GM23248 (cell line): Measurements from ENCODE around the gene TTF1. TPM values are rescaled to one million over a fixed set of nuclear protein-coding genes. Genes with fewer than 3 reads are reported as not detected.
A peak's percentile ranks its signal among the peaks of the same experiment; 100 is the strongest.

Experiments
- DNase-seq: peaks from one replicate; pipeline ENCODE4 v3.0.0-alpha.2; 2015
- H2AFZ ChIP-seq: fragments of 200-600 bp; sonication (generic); 2 replicates; pipeline ENCODE4 v1.6.1; 2016; ENCODE audit warnings: antibody characterized with exemption
- H3F3A ChIP-seq: fragments of 200-600 bp; sonication (generic); 2 replicates; pipeline ENCODE4 v1.6.1; 2016; ENCODE audit warnings: mild to moderate bottlenecking, antibody characterized with exemption, mixed run types; ENCODE audit not compliant: insufficient read depth
- H3K27ac ChIP-seq: fragments of 200-600 bp; sonication (generic); 2 replicates; pipeline ENCODE4 v1.5.1; 2016; ENCODE audit warnings: mild to moderate bottlenecking
- H3K27me3 ChIP-seq: fragments of 200-600 bp; sonication (generic); replicated peaks from 2 replicates; pipeline ENCODE4 v1.6.1; 2016; ENCODE audit warnings: mild to moderate bottlenecking; ENCODE audit not compliant: insufficient read depth
- H3K36me3 ChIP-seq: fragments of 200-600 bp; sonication (generic); 2 replicates; pipeline ENCODE4 v1.6.1; 2016; ENCODE audit warnings: low read depth, mild to moderate bottlenecking
- H3K4me1 ChIP-seq: fragments of 200-600 bp; sonication (generic); 2 replicates; pipeline ENCODE4 v1.6.1; 2016; ENCODE audit warnings: mild to moderate bottlenecking; ENCODE audit not compliant: insufficient read depth
- H3K4me2 ChIP-seq: fragments of 200-600 bp; sonication (generic); one replicate; pipeline ENCODE4 v1.6.1; 2016; ENCODE audit warnings: mild to moderate bottlenecking; ENCODE audit not compliant: unreplicated experiment
- H3K4me3 ChIP-seq: fragments of 200-600 bp; sonication (generic); 2 replicates; pipeline ENCODE4 v1.5.1; 2016; ENCODE audit warnings: mild to moderate bottlenecking
- H3K79me2 ChIP-seq: fragments of 200-600 bp; sonication (generic); 2 replicates; pipeline ENCODE4 v1.6.1; 2016; ENCODE audit warnings: mild to moderate bottlenecking; ENCODE audit not compliant: insufficient read depth
- H3K9ac ChIP-seq: fragments of 200-600 bp; sonication (generic); 2 replicates; pipeline ENCODE4 v1.6.1; 2016; ENCODE audit warnings: mild to moderate bottlenecking
- H3K9me2 ChIP-seq: fragments of 200-600 bp; sonication (generic); 2 replicates; pipeline ENCODE4 v1.6.1; 2016; ENCODE audit warnings: mixed run types, mild to moderate bottlenecking, moderate library complexity; ENCODE audit not compliant: insufficient read depth
- H3K9me3 ChIP-seq: fragments of 200-600 bp; sonication (generic); one replicate; pipeline ENCODE4 v1.6.1; 2017; ENCODE audit warnings: low read depth
- H4K20me1 ChIP-seq: fragments of 200-600 bp; sonication (generic); 2 replicates; pipeline ENCODE4 v1.6.0; 2016; ENCODE audit not compliant: insufficient read depth
- EZH2 ChIP-seq: fragments of 200-600 bp; sonication (generic); IDR thresholded peaks from 2 replicates; pipeline ENCODE4 v1.6.1; 2018; ENCODE audit warnings: antibody characterized with exemption, mild to moderate bottlenecking; ENCODE audit not compliant: insufficient read depth, poor library complexity, severe bottlenecking
- EZH2phosphoT487 ChIP-seq: fragments of 200-600 bp; sonication (generic); IDR thresholded peaks from 2 replicates; pipeline ENCODE4 v1.6.1; 2018; ENCODE audit warnings: antibody characterized with exemption, moderate library complexity, mild to moderate bottlenecking, low read depth; ENCODE audit not compliant: insufficient read depth
- WGBS, 2 experiments: methylation state at CpG; one replicate each; pipeline ENCODE4 v1.1.6; 2015 to 2017; ENCODE audit warnings: low lambda C conversion rate in 2 of 2, low coverage in 1 of 2; ENCODE audit errors: missing lambda C conversion rate in 2 of 2; 5-methylcytosine and 5-hydroxymethylcytosine counted together
- in situ Hi-C: fragments of 300-500 bp; cut with MboI; formaldehyde crosslinking; loops from 2 replicates; pipeline ENCODE4 v1.15.0; 2020
- polyA plus RNA-seq: library from polyadenylated mRNA; unstranded; fragments of >200 nt; fragmentation: Nextera tagmentation; extraction: Ambion mirVana; gene quantifications from 2 replicates; pipeline ENCODE4 v1.2.1, GENCODE V29; 2016
- total RNA-seq: library from RNA; depleted of rRNA; stranded (reverse); fragments of >200 nt; shearing (Covaris generic); gene quantifications from 2 replicates; pipeline ENCODE4 v1.2.3, GENCODE V29; 2014

The TTF1 gene
- total and polyA plus RNA-seq, 2 experiments from 2014 or later, result 5.3 to 6.7 TPM

DNA sequence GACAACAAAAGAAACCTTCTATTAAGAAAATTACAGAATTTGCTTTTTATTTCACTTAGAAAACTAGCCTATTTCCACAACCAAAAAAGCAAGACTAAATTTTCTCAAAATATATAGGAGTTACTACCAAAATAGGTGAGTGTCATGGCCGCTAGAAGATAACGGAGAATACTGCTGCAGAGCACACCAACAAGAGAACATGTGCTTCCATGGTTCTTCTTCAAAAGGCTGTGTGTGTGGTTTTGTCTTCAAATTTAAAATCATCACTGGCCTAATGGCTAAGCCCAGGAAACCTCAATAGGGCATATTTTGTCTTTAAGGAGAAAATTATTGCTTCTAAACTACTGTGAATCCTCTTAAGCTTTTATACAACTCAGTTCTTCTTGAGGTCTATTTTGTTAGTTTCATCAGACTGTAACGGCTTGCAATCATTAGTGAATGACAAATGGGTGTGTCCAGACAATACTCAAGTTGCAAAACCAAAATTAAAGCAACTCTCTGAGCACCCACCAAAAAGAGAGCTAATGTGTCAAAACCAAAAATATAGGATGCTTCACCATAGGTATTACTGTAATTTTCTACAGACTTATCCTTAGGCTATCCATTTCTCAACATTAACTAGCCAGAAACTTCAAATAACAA lies 55.1 kb downstream of the TTF1 start:
- Histone ChIP-seq H3K4me2 (peak overlapping the region; percentile 86), H3K9me3 (no peaks in the 10 kb centered on the region), H3K27me3 (no peaks in the 10 kb centered on the region), H3K4me1 (peaks cover 41% of the 10 kb centered on the region), H4K20me1 (peaks cover 5% of the 10 kb centered on the region; the same call in 1 of the 2 replicates), H3K27ac (peak overlapping the region; percentile 56), H3K9ac (peak overlapping the region; percentile 56), H3F3A (peaks cover 13% of the 10 kb centered on the region; the same call in 1 of the 2 replicates), H3K9me2 (no peaks in the 10 kb centered on the region), H3K36me3 (peaks cover 47% of the 10 kb centered on the region), H2AFZ (no peak overlapping the region), H3K4me3 (peak overlapping the region; percentile 66), H3K79me2 (peaks cover 81% of the 10 kb centered on the region)
- peak; percentile 34 for DNase-seq
- WGBS, 2 experiments, result 23 to 26% methylated on average over 3 of the region's 3 CpGs
- no peak for TF ChIP-seq EZH2
- no peak for TF ChIP-seq EZH2phosphoT487
- in situ Hi-C loops, result no loop called here

DNA sequence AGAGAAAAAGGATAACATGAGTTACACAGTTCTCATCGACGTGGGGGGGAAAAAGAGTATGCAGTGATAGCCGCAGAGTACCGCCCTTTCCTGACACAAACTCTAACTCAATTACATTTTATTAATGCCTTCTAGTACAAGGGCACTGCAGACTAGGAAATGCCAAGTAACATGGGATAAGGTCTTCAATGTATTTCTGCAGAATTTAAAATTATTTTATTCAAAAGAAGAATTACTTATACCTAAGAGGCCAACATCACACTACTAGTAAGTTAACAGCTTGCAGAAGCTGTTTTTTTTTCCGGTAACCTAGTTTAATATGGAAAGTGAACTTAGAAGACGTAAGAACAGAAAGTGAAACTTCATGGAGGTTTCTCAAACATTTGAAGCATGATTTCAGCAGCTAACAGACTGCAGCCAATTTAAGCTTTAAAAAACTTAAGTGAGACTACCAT lies 55.8 kb downstream of the TTF1 start:
- Histone ChIP-seq H3K9me3 (no peaks in the 10 kb centered on the region), H3K36me3 (peaks cover 53% of the 10 kb centered on the region), H3K27ac (peak overlapping the region; percentile 56), H3K79me2 (peaks cover 87% of the 10 kb centered on the region), H3K9ac (peak overlapping the region; percentile 56), H3K9me2 (no peaks in the 10 kb centered on the region), H2AFZ (no peak overlapping the region), H3K27me3 (no peaks in the 10 kb centered on the region), H4K20me1 (peaks cover 5% of the 10 kb centered on the region; the same call in 1 of the 2 replicates), H3K4me3 (peak overlapping the region; percentile 66), H3F3A (peaks cover 13% of the 10 kb centered on the region; the same call in 1 of the 2 replicates), H3K4me1 (peaks cover 41% of the 10 kb centered on the region), H3K4me2 (peak overlapping the region; percentile 86)
- peak; percentile 46 for DNase-seq
- TF ChIP-seq EZH2phosphoT487 (no peak), EZH2 (no peak)
- WGBS, 2 experiments, result 37 to 52% methylated on average over 6 of the region's 6 CpGs
- in situ Hi-C loops, result no loop called here

DNA sequence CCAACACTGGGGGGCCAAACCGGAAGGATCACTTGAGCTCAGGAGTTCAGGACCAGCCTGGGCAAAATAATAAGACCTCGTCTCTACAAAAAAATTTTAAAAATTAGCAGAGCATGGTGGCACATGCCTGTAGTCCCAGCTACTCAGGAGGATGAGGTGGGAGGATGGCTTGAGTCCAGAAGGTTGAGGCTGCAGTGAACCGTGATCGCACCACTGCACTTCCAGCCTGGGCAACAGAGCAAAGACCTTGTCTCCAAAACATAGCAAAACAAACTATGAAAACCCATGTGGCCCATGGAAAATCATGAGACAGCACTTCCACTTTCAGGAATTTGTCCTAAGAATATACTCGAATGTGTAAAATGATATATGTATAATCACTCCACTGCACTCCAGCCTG lies 58.0 kb downstream of the TTF1 start:
- Histone ChIP-seq H3K27ac (no peak overlapping the region), H3F3A (peaks cover 13% of the 10 kb centered on the region; the same call in 1 of the 2 replicates), H3K27me3 (no peaks in the 10 kb centered on the region), H4K20me1 (peaks cover 5% of the 10 kb centered on the region; the same call in 1 of the 2 replicates), H3K9me3 (no peaks in the 10 kb centered on the region), H3K4me3 (no peak overlapping the region), H2AFZ (no peak overlapping the region), H3K4me1 (peaks cover 38% of the 10 kb centered on the region), H3K4me2 (no peak overlapping the region), H3K9ac (no peak overlapping the region), H3K36me3 (peaks cover 76% of the 10 kb centered on the region), H3K79me2 (peaks cover 99% of the 10 kb centered on the region), H3K9me2 (no peaks in the 10 kb centered on the region)
- TF ChIP-seq EZH2 (no peak), EZH2phosphoT487 (no peak)
- in situ Hi-C loops, result loop anchor here (25.0 kb wide), 1 partner anchor 111 kb away; no protein-coding TSS in a partner anchor
- no peak for DNase-seq
- WGBS, 2 experiments, result 77 to 79% methylated on average over 5 of the region's 5 CpGs

DNA sequence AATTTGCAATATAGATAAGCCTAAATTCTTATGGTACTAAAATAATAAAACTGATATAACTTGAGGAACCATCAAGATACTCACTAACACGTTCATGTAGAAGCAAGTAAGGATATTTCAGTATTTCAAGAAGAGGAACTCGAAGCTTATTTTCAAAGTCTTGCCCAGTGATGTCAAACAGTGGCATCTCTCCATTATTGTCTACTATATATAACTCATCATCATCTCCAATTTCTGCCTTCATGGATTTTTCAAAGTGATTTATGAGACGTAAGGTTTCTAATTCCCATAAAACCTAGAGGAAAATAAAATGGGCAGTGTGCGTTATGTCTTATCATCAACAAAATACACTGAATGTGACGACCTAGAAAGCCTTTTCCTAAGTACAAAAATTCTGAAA lies 60.5 kb downstream of the TTF1 start:
- no peak overlapping the region for H3K9ac ChIP-seq
- peaks cover 99% of the 10 kb centered on the region for H3K79me2 ChIP-seq
- no peak overlapping the region for H2AFZ ChIP-seq
- 82 to 87% methylated on average over 5 of the region's 5 CpGs for WGBS, 2 experiments
- no peak for TF ChIP-seq EZH2phosphoT487
- no peak for TF ChIP-seq EZH2
- peaks cover 83% of the 10 kb centered on the region for H3K36me3 ChIP-seq
- no peak overlapping the region for H3K4me2 ChIP-seq
- H3K27ac ChIP-seq, result no peak overlapping the region
- no peaks in the 10 kb centered on the region for H3K27me3 ChIP-seq
- DNase-seq, result no peak
- no peak overlapping the region for H3K4me3 ChIP-seq
- no peaks in the 10 kb centered on the region for H3K9me2 ChIP-seq
- peaks cover 13% of the 10 kb centered on the region for H3K4me1 ChIP-seq
- in situ Hi-C loops, result loop anchor here (25.0 kb wide), 1 partner anchor 109 kb away; no protein-coding TSS in a partner anchor
- no peaks in the 10 kb centered on the region for H3K9me3 ChIP-seq
- H3F3A ChIP-seq, result peaks cover 2% of the 10 kb centered on the region; the same call in 1 of the 2 replicates
- H4K20me1 ChIP-seq, result no peaks in the 10 kb centered on the region
